HG03342 (cell line): ENCODE measurements around the gene CRTAP.
"Not testable (repeated sequence)": the region's sequence is repeated elsewhere in the genome, so short reads cannot be mapped to it uniquely, and the experiment has no call there.

Experiments used
- ATAC-seq: cut with Tn5 transposase; IDR thresholded peaks from one replicate; pipeline ENCODE4 v1.9.1; 2021; ENCODE audit warnings: mild to moderate bottlenecking, moderate library complexity; ENCODE audit not compliant: unreplicated experiment

Gene CRTAP

DNA sequence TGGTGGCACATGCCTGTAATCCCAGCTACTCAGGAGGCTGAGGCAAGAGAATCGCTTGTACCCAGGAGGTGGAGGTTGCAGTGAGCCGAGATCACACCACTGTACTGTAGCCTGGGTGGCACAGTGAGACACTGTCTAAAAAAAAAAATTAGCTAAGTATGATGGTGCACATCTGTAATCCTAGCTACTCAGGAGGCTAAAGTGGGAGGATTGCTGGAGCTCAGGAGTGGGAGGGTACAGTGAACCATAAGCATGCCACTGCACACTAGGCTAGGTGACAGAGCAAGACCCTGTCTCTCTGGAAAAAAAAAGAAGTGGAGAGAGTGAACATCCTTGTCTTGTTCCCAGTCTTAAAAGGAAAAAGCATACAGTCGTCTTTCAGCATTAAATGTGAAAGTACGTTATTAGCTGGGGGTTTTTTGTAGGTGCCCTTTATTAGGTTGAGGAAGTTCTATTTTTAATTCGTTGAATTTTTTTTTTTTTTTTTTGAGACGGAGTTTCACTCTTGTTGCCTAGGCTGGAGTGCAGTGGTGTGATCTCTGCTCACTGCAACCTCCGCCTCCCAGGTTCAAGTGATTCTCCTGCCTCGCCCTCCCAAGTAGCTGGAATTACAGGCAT is 25.3 kb downstream of the CRTAP start:
- not testable (repeated sequence) for ATAC-seq

DNA sequence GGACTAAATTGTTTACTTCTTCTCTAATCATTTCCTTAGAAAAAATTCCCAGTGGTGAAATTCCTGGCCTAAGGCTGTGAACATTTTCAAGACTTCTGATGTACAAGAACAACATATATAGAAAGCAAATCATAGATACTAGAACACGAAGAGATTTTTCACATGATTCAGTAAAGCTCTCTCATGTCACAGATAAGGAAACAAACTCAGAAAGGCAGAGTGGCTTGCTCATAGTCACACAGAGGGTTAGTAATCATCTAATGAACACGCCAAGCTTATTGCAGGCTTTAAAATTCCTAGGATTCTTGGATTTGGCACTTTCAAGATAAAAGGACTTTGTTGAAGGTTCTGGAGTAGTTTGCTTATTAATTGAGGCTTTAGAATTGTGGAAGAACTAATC is 26.2 kb downstream of the CRTAP start:
- no peak for ATAC-seq

DNA sequence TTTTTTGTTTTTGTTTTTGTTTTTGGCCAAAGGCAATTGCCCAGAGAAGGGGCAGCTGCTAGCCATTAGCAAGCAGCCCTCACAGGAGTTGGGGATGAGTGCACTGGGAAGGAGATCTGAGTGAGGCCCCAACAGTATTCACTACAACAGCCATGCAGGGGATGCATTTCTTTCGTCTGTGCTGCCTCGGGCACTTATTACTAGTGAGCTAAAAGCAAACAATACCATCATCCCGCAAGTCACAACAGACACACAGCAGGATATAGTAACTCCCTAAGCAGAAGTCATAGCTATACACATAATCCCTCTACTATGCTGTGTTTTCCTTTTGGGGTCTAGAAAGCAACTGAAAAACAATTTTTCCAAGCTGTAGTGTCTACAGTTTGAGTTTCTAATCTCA is 27.2 kb downstream of the CRTAP start:
- no peak for ATAC-seq

DNA sequence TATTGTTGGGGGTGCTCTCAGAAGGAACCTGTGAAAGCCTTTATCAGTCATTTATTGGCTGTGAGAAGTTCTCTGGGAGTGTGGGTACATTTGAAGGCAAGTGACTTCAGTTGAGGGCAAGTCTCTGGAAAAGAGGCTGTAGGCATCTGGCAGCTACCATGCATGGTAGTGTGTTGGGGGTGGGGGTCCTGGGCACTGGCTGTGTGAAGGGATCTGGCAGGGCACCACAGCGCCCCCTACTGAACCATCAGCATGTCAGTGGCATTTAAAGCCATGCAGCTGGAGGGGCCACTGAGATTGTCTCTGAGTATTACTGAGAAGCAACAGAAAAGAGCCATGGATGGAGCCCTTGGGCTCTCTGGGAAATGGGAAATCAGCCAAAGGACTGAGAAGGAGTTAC is 30.6 kb downstream of the CRTAP start:
- no peak for ATAC-seq

DNA sequence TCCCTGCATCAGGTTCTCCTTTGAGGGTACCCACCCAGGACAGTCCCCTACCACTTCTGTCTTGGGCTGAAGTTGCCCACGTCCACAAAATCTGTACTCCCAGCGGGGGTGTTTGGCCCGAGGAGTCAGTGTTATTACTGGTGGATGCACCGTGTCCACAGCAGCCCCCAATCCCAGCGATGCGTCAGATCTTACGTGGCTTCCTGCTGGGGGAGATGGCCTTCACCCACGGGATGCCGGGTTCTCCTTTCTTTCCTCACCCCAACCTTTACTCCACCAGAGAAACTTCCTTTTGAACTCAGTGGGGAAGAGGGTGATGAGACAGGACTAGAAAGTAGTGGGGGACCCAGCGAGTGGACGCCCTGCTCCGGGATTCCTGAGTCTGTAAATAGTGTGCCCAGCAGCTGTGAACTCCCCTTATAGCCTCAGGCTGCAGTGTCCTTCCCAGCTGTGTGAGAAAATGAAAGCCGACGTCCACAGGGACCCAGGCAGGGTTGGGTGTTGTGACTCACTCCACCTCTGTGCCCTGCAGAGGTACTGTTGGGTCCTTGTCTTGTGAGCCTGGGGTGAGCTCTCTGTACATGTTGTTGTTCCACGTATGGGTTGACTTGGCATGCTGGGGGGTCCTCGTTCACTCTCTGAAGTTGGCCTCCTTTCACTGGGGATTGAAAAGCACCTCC is 31.5 kb downstream of the CRTAP start:
- ATAC-seq: no peak

DNA sequence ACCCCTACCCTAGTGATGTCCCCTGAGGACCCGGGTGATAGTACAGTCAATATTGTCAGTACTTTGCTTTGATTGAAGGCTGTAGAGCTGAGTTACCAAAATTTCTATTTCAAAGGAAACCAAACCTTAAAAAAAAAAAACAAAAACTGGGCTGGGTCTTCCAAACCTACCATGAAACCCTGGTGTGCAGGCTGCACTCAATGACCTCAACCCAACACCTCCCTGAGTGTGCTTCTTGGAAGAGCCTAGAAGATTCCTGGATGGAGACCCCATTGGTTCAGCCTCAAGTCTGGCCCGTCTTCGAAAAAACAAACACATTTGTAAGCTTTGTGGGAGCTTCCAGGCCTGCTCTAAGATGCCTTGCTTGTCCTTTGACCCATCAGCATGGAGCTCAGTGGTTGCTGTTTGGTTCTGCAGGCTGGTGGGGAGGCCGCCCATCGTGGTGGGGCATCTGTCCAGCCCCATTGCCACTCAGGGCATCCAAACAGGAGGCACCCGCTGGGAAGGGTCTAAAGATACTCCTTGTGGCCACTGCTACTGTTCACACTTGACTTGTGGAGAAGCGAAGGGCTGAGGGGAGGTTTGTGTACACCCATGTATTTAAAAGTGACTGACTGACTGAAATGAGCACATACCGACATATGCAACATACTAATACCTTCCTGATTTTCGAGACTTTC is 32.2 kb downstream of the CRTAP start:
- ATAC-seq: no peak

DNA sequence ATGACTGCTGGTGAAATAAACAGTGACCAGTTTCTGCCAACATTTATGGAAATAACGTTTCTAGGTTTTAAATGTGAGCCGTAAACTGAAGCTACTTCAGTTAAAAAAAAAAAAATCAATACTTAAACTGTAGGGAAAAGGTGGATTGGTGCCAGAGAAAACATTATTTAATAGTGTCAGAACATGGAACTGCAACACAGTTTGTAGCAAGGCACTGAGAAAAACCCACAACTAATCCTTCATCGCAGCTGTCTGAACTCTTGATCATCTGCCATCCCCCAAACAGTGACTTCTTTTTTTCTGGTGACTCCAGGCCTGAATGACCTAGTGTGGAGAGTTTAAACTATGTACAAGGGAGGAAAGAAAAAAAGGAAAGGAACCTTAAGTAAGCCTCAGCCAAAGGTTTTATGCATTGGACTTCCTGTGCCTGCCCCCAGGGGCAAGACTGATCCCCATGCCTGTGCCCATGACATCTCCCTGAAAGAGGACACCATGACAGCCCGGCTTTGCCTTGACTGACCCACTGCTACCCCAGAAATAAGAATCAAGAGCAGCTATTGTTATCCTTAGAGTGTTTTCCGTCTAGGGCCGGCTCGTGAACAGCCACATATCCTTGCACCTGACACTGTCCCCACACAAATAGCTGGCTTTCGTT is 33.1 kb downstream of the CRTAP start:
- ATAC-seq: no peak

DNA sequence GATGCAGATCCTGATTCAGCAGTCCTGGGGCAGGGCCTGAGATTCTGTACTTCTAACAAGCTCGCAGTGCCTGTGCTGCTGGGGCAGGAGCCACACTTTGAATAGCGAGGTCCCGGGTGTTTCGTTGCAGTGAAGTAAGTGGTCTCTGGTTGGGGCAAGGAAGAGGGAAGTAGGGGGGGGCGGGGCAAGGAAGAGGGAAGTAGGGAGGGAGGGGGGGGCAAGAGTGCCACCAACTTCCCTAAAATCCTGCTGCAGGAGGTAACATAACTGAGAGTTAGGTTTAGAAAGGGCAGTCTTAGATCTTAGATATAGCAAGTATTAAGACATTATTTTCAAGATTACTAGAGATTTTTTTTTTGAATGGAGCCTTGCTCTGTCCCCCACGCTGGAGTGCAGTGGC is 35.5 kb downstream of the CRTAP start:
- ATAC-seq: no peak

DNA sequence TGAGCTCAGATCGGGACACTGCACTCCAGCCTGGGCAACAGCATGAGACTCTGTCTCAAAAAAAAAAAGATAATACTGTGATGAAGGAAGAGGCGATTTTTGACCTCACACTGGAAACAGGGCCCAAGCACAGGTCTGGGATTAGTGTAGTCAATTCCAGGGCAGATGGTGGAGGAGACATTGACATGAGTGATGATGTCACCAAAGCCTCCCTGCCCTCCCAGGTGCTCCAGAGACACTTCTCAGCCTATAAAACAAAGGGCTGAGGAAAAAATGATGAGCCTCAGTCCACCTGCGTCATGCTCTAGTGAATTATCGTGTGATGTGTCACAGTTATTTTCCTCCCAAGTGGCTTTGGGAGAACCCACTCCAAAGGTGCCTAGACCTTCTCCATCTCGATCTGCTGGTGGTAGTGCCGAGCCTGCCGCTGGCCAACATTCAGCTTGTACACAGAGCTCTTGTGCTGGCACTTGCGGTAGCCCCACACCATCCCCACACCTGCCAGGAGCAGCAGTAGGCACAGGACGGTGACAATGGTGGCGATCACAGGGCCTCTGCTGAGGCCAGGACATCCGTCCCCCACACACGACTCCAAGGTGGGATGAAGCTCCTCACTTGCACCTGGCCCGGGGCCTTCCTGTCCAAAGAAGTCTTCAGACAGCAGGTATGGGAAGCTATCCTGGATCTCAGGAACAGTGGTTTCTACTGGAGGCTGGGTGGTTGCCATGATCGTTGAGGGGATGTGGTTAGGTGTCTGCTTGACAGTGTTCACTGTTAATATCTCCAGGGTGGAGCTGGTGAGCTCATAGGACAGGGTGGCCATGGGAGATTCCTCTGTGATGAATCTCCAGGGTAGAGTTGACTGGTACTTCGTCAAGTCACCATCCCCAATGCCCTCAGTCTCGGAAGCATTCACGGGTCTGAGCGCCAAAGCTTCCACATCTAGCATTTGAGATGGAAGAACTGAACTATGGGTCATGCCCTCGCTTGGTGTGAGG is 38.8 kb downstream of the CRTAP start:
- no peak for ATAC-seq

DNA sequence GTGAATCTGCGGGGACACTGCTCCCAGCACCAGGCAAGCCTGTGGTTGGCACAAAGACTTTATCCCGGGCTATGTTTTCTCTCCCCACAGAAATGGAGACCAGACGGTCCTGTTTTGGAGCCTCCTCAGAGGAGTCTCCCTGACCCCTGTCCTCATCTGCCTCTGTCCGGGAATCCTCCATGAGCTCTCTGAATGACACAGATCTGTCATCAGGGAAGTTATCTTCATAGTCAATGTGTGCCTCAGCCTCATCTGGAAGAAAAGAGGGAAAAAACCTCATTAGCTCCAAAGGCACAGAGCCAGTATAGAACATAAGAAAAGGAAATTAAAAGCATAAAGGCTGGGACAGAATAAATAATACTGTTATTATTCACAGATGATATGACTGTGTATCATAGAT is 40.0 kb downstream of the CRTAP start:
- no peak for ATAC-seq

DNA sequence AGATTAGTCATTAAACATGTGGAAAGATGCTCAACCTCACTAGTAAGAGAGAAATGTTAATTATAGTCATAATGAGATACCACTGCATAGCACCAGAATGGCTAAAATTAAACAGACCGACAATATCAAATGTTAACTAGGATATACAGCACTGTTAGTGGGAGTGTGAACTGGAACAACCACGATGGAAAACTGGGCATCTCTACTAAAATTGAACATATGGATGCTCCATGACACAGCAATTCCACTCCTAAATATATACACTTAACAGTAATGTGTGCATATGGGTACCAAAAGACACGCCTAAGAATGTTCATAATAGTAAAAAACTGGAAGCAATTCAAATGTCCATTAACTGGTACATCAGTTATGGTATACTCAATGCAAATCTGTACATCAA is 41.5 kb downstream of the CRTAP start:
- no peak for ATAC-seq

DNA sequence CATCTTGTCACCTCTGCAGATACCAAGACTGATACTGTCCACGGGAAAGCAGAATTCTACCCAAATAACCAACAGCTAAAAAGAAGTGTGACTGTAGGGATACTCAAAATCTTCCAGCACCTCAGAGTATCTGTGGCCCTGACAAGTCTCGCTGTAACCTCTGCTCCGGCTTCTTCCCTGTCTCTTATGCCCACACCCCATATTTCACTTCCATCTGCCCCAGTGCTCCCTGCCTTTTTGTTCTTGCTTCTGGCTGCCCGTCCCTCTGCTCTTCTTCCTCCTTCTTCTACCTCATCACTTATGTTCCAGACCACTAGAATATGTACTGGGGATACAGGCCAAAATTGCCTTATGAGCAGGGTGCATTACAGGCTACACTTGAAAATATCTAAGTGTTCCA is 45.4 kb downstream of the CRTAP start:
- no peak for ATAC-seq

DNA sequence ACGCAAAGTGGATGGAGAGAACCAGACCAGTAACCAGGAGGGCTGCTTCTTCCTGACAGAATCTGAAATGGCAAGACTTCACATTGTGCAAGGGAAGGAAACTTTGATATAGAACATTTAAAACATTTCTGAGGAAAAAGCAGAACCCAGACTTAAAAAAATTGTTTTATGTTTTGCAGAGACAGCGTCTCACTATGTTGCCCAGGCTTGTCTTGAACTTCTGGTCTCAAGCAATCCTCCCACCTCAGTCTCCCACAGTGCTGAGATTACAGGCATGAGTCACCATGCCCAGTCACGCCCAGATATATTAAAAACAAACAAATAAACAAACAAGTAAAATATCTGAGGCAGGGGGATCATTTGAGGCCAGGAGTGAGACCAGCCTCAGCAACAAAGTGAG is 46.2 kb downstream of the CRTAP start:
- no peak for ATAC-seq

DNA sequence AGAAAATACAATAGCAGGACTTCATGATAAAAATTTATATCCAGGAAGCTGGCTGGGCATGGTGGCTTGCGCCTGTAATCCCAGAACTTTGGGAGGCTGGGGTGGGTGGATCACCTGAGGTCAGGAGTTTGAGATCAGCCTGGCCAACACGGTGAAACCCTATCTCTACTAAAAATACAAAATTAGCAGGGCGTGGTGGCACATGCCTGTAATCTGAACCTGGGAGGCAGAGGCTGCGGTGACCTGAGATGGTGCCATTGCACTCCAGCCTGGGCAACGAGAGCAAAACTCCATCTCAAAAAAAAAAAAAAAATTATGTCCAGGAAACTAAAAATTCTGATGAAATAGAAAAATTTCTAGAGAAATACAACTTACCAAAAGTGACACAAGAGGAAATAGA is 48.8 kb downstream of the CRTAP start:
- not testable (repeated sequence) for ATAC-seq

DNA sequence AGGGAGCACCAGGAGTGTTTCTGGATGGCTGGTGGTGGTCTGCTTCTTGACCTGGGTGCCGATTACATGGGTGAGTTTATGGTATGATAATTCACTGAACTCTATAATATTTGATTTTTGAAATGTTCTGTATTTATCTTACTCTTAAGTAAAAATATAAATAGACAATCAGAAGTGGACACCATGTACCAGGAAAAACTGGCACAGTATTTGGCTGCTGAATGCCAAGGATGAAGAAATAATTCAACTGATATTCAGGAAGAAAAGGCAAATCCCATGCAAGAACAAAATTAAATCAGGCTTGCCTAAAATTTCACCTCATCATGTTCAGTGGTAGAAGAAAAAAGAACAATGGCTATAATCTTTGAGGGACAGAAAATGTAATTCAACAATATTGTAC is 51.6 kb downstream of the CRTAP start:
- ATAC-seq: no peak

DNA sequence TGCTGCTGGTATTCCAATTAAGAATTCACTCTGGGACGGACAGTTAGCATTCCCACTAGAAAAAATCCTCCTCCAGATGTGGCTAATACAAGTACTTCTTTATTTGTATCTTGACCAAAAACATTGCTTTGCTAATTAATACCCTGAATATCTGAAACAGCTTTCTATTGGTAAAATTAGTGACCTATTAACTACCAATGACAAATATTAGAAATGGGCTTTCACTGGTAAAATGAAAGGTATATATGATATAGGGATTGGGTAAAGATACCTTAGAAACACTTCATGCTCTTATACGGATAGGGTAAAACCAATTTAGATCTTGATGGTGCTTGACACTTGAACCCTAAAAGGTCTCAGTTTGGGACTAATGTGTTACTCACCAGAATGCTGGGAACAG is 52.3 kb downstream of the CRTAP start:
- no peak for ATAC-seq

DNA sequence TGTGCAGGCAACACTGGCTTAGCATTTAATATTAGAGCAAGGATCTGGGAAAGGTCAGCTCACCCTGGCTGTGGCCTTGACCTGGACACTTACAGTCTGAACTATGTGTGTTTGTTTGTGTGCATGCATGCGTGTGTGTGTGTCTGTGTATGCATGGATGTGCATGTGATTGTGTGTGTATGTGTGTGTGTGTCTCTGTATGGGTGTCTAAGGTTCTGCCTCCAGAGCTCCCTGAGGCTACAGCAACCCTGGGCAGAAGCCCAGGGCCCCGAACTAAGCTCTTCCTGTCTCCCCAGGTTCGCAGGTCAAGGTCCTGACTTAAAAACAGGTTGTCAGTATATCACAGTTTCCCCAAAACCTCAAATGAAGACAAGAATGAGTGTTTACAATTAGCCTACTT is 53.5 kb downstream of the CRTAP start:
- ATAC-seq: no peak

DNA sequence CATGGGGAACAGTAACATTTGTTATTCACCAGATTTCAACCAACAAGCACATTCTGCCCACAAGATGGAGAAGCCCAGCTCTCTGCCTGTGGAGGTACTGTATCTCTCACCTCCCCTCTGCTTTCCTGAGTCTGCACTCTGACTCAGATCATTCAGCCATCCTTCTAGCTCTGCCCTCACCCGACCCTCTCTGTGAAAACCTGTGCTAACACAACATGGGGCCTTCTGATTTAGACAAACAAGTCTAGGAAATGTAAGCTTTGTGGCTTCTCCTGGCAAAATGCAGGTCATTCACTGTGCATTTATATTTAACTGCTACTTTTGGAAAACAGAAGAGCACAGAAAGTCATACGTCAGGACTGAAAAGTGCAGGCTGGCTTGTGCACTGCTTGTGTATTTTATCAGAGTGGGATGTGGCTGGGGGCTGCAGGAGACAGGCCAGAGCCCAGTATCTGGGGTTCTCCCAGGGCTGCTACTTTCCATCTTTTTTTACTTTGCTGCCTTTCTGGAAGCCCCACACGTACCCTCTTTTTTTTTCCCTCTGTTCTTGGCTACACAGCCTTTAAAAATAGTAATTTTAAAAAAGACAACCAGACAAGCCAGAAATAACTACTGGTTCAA is 54.0 kb downstream of the CRTAP start:
- ATAC-seq: no peak

DNA sequence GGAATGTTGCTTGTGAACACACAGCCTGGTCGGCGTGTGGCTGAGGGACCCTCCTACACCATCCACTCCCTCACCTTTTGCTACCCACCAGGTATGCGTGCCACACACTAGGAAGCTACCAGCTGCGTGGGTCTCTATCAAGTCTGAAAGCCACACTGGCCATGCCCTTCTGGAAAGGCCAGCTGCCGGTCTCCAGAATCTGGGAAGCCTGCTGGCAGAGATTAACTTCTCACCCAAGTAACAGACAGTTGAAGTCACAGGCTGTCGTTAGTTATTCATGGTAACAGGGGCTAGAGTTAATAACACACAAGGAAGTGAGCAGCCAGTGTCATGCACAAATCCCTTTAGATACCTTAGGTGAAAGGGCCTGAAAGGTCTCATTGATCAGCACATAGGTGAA is 56.7 kb downstream of the CRTAP start:
- ATAC-seq: no peak

DNA sequence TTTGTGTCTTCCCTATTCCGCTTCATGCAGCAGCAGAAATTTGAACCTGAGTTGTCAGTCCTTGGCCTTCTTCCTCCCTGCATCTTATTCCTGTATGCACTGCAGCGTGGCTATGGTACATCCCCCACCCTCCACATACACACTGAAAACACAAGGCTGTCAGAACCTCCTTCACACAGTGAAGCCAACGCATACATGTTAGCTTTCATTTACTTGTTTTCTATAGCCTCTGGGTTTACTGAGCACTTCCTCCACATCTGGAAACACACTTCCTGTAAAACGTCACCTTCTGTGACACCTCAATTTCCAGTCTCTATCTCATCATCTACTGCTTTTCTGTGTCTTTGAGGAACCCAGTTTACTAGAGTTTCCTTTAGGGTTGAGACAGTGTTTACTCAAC is 57.8 kb downstream of the CRTAP start:
- no peak for ATAC-seq
